Fibroblast of lung (primary cell): ENCODE results near the gene UHRF1. TPM values are rescaled to one million over a fixed set of nuclear protein-coding genes. Genes with fewer than 3 reads are reported as not detected.
A peak's percentile ranks its signal among the peaks of the same experiment; 100 is the strongest.

ENCODE experiments used
- DNase-seq, 2 donors: peaks; one replicate each; pipeline versions ENCODE4 v3.0.0 to v3.0.0-alpha.2; 2010; ENCODE audit warnings: low read depth in 2 of 2
- H2AFZ ChIP-seq: 2 replicates; pipeline ENCODE4 v1.5.1; 2012; ENCODE audit warnings: low read length, control low read depth, inconsistent platforms
- H3K27ac ChIP-seq: 2 replicates; pipeline ENCODE4 v1.5.1; 2011; ENCODE audit warnings: low read length, control low read depth; ENCODE audit not compliant: insufficient read depth
- H3K27me3 ChIP-seq: 2 replicates; pipeline ENCODE4 v1.5.1; 2011; ENCODE audit warnings: mild to moderate bottlenecking, low read length; ENCODE audit not compliant: control insufficient read depth, insufficient read depth
- H3K36me3 ChIP-seq: 2 replicates; pipeline ENCODE4 v1.5.1; 2011; ENCODE audit warnings: low read length; ENCODE audit not compliant: control insufficient read depth, insufficient read depth
- H3K4me1 ChIP-seq: 2 replicates; pipeline ENCODE4 v1.5.1; 2011; ENCODE audit warnings: low read length; ENCODE audit not compliant: control insufficient read depth, insufficient read depth; ENCODE audit errors: extremely low read depth
- H3K4me2 ChIP-seq: 2 replicates; pipeline ENCODE4 v1.5.1; 2011; ENCODE audit warnings: low read length, control low read depth; ENCODE audit not compliant: insufficient read depth; ENCODE audit errors: extremely low read depth
- H3K4me3 ChIP-seq, 4 experiments: fragments of 200-600 bp in 1 of 4; sonication (generic) in 1 of 4; replicated peaks in 1 of 4; 2 replicates each; pipeline ENCODE4 v1.5.1; 2011 to 2016; ENCODE audit warnings: low read length in 4 of 4, low read depth in 3 of 4, mild to moderate bottlenecking in 3 of 4, control low read depth in 2 of 4, inconsistent platforms in 1 of 4, mixed read lengths in 1 of 4; ENCODE audit not compliant: insufficient read depth in 1 of 4; ENCODE audit errors: control extremely low read depth in 1 of 4
- H3K79me2 ChIP-seq: 2 replicates; pipeline ENCODE4 v1.5.1; 2012; ENCODE audit warnings: mild to moderate bottlenecking, low read length, inconsistent platforms; ENCODE audit not compliant: control insufficient read depth, insufficient read depth
- H3K9ac ChIP-seq: 2 replicates; pipeline ENCODE4 v1.5.1; 2011; ENCODE audit warnings: mild to moderate bottlenecking, low read length, control low read depth; ENCODE audit not compliant: insufficient read depth
- H3K9me3 ChIP-seq: 2 replicates; pipeline ENCODE4 v1.5.1; 2012; ENCODE audit warnings: low read depth, low read length; ENCODE audit not compliant: control insufficient read depth, insufficient read depth
- H4K20me1 ChIP-seq: 2 replicates; pipeline ENCODE4 v1.5.1; 2011; ENCODE audit warnings: low read length; ENCODE audit not compliant: control insufficient read depth, insufficient read depth; ENCODE audit errors: extremely low read depth
- EZH2 ChIP-seq: IDR thresholded peaks from 2 replicates; pipeline ENCODE4 v1.5.1; 2012; ENCODE audit warnings: low read length, control low read depth, mild to moderate bottlenecking; ENCODE audit errors: missing control alignments
- polyA plus RNA-seq, 2 donors: library from polyadenylated mRNA; depleted of rRNA in 1 of 2; stranded (reverse) in 1 of 2; unstranded in 1 of 2; fragments of >200 nt; gene quantifications; 2 replicates each; pipeline ENCODE4 v1.2.1, GENCODE V29; 2011 to 2012; ENCODE audit warnings: missing spikeins in 1 of 2
- total RNA-seq: library from RNA; depleted of rRNA; stranded (reverse); fragments of >200 nt; gene quantifications from 2 replicates; pipeline ENCODE4 v1.2.1, GENCODE V29; 2014
- TF ChIP-seq, protein P1 (sequence below), 2 donors: IDR thresholded peaks in 1 of 2; conservative IDR thresholded peaks in 1 of 2; 1 replicate in 1 of 2; 2 replicates in 1 of 2; pipeline ENCODE4 v1.5.1; 2011 to 2012; ENCODE audit warnings: low read length in 2 of 2, control low read depth in 1 of 2, inconsistent platforms in 1 of 2, low read depth in 1 of 2, mild to moderate bottlenecking in 1 of 2

The UHRF1 gene
- total and polyA plus RNA-seq, 2 donors (not counting 1 experiment from before 2014, with no cell fraction given): 11.6 to 15.0 TPM

GRCh38 chr19:4976401-4977298, 67.3 kb downstream of the UHRF1 start:
- H3K4me1 ChIP-seq: peaks cover 38% of the 10 kb centered on the region
- H3K27ac ChIP-seq: peak overlapping the region; percentile 92
- peak; percentile 93 to 99 for DNase-seq
- H3K4me3 ChIP-seq: peak overlapping the region; percentile 26 to 43 (median 36)
- peaks cover 62% of the 10 kb centered on the region for H3K79me2 ChIP-seq
- peak overlapping the region; percentile 93 for H3K4me2 ChIP-seq
- H4K20me1 ChIP-seq: peaks cover 2% of the 10 kb centered on the region
- TF ChIP-seq, protein P1, sequence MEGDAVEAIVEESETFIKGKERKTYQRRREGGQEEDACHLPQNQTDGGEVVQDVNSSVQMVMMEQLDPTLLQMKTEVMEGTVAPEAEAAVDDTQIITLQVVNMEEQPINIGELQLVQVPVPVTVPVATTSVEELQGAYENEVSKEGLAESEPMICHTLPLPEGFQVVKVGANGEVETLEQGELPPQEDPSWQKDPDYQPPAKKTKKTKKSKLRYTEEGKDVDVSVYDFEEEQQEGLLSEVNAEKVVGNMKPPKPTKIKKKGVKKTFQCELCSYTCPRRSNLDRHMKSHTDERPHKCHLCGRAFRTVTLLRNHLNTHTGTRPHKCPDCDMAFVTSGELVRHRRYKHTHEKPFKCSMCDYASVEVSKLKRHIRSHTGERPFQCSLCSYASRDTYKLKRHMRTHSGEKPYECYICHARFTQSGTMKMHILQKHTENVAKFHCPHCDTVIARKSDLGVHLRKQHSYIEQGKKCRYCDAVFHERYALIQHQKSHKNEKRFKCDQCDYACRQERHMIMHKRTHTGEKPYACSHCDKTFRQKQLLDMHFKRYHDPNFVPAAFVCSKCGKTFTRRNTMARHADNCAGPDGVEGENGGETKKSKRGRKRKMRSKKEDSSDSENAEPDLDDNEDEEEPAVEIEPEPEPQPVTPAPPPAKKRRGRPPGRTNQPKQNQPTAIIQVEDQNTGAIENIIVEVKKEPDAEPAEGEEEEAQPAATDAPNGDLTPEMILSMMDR (conservative IDR thresholded peaks at IDR 0.05 in 1 of 2, IDR thresholded peaks at IDR 0.05 in 1 of 2; ENCODE audit: low read depth in 1 of 2, low read length in 2 of 2): peak; percentile 68 to 78
- no peak for TF ChIP-seq EZH2
- H2AFZ ChIP-seq: no peak overlapping the region
- no peaks in the 10 kb centered on the region for H3K9me3 ChIP-seq
- no peaks in the 10 kb centered on the region for H3K36me3 ChIP-seq
- H3K27me3 ChIP-seq: no peaks in the 10 kb centered on the region
- peak overlapping the region; percentile 57 for H3K9ac ChIP-seq

DNA sequence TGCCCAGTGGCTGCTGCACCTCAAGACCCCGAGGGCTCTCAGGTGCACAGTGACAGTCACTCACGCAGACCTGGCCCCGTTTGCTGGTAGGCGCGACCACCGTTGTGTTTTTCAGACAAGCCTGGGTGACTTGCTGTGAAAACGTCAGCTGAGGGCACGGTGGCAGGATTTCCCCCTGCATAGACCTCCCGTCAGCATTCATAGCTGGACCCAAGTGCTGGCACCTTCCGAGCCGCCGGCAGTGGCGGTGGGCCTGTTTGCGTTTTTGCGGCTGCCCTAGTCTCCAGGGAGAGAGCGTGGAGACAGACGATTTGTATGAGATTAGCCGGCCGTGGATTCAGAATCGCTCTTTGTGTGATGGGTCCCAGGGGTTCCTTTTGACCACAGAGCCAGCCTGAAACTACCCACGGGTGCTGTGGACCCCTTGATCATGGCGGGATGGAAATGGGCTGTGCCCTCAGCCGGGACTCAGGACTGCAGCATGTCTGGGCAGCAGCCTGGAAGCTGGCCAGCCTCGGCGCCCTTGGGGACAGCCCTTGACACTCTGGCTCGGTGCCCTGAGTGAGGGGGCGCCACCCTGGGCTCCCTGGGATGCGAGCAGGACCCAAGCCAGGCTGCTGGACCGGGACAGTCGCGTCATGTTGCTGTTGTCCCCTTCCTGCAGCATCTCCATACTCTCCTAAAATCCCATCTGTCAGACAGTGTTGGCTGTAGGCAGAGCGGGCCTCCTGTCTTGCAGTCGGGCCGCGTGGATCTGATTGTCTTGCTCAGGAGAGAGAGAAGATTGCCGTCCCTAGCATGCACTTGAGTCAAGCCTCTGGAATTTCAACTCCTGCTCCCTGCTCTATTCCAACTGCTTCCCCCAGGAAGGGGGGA, 68.2 kb downstream of the UHRF1 start:
- no peaks in the 10 kb centered on the region for H3K27me3 ChIP-seq
- H3K4me3 ChIP-seq: peak overlapping the region in 2 of 4 experiments; percentile 0 to 43
- H3K4me1 ChIP-seq: peaks cover 35% of the 10 kb centered on the region
- H3K36me3 ChIP-seq: no peaks in the 10 kb centered on the region
- no peak for TF ChIP-seq EZH2
- TF ChIP-seq, protein P1 (conservative IDR thresholded peaks at IDR 0.05 in 1 of 2, IDR thresholded peaks at IDR 0.05 in 1 of 2; ENCODE audit: low read depth in 1 of 2, low read length in 2 of 2): no peak
- H3K9ac ChIP-seq: peak overlapping the region; percentile 60
- no peaks in the 10 kb centered on the region for H3K9me3 ChIP-seq
- peaks cover 56% of the 10 kb centered on the region for H3K79me2 ChIP-seq
- H4K20me1 ChIP-seq: peaks cover 2% of the 10 kb centered on the region
- peak overlapping the region; percentile 92 for H3K27ac ChIP-seq
- peak overlapping the region; percentile 93 for H3K4me2 ChIP-seq
- no peak overlapping the region for H2AFZ ChIP-seq
- DNase-seq: peak; percentile 90 to 97
